GM21423 (cell line): Measurements from ENCODE around the gene ARSB.
"Not testable (repeated sequence)": the region's sequence is repeated elsewhere in the genome, so short reads cannot be mapped to it uniquely, and the experiment has no call there.

Experiments
- ATAC-seq: cut with Tn5 transposase; IDR thresholded peaks from one replicate; pipeline ENCODE4 v1.9.1; 2021; ENCODE audit warnings: mild to moderate bottlenecking, moderate library complexity; ENCODE audit not compliant: unreplicated experiment

Gene ARSB

GRCh38 chr5:78758169-78758839 lies 226.8 kb downstream of the ARSB start:
- ATAC-seq: peak; percentile 61

GRCh38 chr5:78757269-78758053 lies 227.6 kb downstream of the ARSB start:
- ATAC-seq: peak; percentile 46

- ATAC-seq: peak; percentile 3
These were observed 228.3 kb downstream of the ARSB start for GRCh38 chr5:78756858-78757257.

- ATAC-seq: no peak
These were observed 229.2 kb downstream of the ARSB start for GRCh38 chr5:78755822-78756429.

- no peak for ATAC-seq
These were observed 230.5 kb downstream of the ARSB start for GRCh38 chr5:78754655-78755054.

- no peak for ATAC-seq
These were observed 232.0 kb downstream of the ARSB start for GRCh38 chr5:78753093-78753531.

- ATAC-seq: no peak
These were observed 233.2 kb downstream of the ARSB start for GRCh38 chr5:78751872-78752271.

- ATAC-seq: no peak
These were observed 234.8 kb downstream of the ARSB start for GRCh38 chr5:78750281-78750680.

GRCh38 chr5:78747705-78748359 lies 237.3 kb downstream of the ARSB start:
- no peak for ATAC-seq

- ATAC-seq: no peak
These were observed 238.1 kb downstream of the ARSB start for GRCh38 chr5:78747055-78747454.

- ATAC-seq: no peak
These were observed 238.9 kb downstream of the ARSB start for GRCh38 chr5:78746021-78746770.

- ATAC-seq: no peak
These were observed 240.1 kb downstream of the ARSB start for GRCh38 chr5:78744951-78745534.

- ATAC-seq: no peak
These were observed 244.1 kb downstream of the ARSB start for GRCh38 chr5:78741019-78741418.

- no peak for ATAC-seq
These were observed 246.3 kb downstream of the ARSB start for GRCh38 chr5:78738693-78739300.

- no peak for ATAC-seq
These were observed 247.0 kb downstream of the ARSB start for GRCh38 chr5:78738104-78738503.

- ATAC-seq: no peak
These were observed 249.2 kb downstream of the ARSB start for GRCh38 chr5:78735834-78736463.

- no peak for ATAC-seq
These were observed 250.2 kb downstream of the ARSB start for GRCh38 chr5:78734950-78735349.

GRCh38 chr5:78734094-78734845 lies 250.8 kb downstream of the ARSB start:
- no peak for ATAC-seq

GRCh38 chr5:78732721-78733120 lies 252.4 kb downstream of the ARSB start:
- not testable (repeated sequence) for ATAC-seq
